GM18499 (cell line): ENCODE data around the gene TMEM182.

Experiments used
- ATAC-seq: cut with Tn5 transposase; IDR thresholded peaks from one replicate; pipeline ENCODE4 v1.9.1; 2021; ENCODE audit warnings: moderate number of reproducible peaks; ENCODE audit not compliant: insufficient read depth, unreplicated experiment

The TMEM182 gene

DNA sequence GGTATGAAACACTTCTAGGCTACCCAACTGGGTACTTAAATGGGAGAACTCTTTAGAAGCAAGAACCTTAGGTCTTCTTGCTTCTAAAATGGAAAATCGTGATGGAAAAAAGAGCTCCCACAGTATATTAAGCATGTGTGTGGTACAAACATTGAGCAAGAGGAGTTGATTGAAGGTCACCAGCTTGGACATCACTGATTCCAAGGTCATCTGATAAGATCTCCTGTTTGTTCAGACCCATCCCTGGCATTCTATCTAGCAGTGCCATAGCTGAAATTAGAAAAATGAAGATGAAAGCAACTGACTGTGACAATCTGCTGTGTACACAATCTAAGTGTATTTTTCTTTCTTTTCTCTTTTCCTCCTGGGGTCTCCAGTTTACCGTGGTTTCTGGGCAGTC lies 35.7 kb downstream of the TMEM182 start:
- ATAC-seq = no peak

DNA sequence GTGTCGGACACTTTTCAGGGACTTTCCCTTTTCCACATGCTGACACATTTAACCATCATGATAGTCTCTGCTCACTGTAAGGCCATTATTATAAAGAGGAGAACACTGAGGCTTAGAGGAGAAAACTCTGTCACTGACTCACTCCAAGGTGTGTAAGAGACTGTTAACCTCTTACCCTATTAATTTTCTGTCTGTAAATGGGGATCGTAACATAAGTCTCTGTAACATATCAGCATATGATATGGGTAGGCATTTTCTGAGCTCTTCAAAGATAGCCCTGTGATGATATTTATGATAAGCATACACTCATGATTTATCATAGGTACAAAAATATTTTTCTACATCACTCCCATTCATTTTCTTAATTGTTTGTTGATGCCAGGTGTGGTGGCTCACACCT lies 36.4 kb downstream of the TMEM182 start:
- ATAC-seq = no peak

DNA sequence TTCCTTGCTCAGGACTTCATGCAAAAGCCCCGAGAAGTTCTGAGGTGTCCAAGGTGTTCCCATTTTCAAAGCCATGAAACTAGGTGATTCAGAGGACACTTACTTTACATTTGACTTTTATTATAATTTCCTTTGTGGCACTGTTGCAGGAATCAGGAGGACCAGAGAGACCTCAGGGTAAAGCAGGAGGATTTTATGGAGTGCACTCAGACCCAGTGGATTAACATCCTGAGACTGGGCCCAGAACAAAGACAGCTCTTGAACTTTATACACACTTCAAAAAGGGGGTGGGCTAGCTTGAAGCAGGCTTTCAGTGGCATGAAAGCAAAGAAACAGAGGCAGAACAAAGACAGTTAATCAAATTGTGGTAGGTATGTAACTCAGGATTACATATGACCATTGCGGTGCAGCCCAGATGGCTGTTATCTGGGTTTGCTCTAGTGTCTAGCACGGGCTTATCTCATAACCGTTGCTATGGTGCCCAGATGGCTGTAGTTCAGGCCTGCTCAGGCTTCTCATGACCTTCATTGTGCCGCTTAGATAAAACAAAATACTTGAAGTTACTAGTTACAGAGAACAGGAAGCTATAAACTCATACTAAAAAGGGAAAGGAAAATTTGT lies 39.4 kb downstream of the TMEM182 start:
- no peak for ATAC-seq

DNA sequence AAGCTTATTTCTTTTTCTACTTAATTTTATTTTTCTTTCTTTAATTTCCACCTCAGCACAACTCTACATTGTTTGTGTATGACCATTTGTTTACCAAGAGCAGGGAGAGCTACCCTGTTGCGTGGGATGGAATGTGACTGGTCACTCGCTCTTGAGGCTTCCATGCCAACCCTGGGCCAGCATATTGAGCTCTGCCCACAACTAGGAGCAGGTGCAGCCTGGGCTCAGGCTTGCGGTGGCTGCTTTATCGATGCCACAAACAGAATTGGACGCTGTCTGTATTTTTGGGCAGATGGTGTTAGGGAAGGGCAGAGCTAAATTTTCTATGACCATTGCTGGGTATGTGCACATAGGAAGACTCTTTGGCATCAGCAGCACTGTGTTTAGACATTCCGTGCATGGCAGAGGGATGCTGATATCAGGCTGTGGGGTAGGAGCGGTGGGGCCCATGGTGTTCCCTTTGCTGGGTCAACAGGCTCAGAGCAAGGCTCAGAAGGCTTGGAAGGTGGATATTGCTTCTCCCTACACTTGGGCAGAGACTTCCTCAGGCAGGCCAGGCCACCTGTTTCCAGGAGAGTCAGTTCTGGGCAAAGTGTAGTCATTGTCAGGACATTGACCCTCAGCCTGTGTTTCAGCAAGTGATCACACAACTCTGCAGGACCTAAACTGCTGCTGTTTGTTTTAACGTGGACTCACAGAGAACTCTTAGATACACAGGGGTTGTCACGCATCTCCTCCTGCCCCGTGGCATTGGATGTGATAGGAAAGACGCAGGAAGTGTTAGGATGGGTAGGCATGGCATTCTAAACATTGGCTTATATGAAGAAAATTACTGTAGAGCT lies 40.2 kb downstream of the TMEM182 start:
- ATAC-seq = no peak

DNA sequence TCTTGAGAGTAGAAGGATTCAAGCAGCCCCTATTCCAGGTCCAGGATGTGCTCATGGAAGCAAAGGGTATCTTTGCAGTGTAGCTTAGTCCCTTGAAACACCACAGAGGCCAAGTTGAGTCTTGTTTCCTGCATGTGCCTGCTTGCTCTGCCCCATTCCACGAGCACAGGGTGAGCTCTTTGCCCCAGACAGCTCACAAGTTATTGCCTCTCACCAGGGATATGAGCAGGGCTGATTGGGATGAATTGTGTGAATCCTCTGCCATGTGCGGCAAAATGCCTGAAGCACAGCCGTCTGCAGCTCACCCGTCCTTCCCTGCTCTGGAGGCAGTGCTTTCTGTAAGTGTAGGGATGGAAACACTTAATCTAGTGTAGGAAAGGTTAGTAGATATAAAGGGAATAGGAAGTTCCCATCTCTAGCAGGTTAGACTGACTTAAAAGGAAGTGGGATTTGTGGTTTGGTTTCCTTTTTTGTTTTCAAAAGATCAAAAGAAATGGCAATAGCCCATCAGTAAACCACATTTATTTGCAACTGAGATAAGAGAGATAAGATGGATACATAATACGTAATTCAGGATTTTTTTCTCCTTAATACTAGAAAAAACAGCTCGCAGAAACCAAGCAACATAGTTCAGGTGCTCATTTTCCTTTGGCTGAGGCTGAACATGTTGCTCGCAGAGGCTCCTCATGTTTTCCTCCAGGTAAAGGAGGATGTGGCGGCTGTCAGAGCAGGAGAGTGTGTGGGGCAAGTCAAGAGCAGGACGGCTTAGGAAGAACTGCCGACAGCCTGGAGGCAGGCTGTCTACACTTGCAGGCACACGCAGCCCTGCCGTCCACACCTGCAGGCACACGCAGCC lies 41.4 kb downstream of the TMEM182 start:
- no peak for ATAC-seq

DNA sequence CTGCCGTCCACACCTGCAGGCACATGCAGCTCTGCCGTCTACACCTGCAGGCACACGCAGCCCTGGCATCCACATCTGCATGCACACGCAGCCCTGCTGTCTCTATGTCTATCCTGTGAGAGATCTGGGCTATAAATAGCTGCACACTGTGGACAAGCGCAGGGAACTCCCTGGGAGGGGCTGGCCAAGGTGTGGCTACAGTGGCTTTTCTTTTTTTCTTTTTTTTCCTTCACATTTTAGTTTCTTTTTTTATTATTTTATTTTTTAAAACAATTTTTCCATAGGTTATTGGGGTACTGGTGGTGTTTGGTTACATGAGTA lies 42.0 kb downstream of the TMEM182 start:
- ATAC-seq = no peak

DNA sequence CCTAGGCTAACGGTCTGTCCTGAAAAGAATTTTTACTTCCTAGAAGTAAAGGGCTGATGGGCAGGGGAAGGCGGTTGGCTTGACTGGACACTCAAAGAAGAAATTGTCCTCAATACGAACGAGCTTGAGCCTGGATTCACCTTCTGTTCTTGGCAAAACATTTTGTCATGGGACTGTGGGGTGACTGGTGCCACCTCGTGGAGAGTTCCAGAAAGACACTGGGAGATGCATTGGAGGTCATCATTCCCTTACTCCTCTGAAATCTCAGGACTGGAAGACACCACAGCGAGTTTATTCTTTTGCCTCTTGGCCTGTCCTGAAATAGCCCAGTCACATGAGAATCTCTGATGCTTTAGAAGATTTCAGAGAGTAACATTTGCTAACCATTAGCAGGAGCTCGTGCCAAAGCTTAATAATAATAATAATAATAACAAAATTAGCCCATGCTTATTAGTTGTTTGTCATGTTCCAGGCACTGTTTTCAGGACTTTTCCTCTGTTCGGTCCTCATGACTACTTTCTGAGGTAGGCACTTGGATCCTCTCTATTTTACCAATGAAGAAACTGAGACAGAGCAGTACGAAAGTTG lies 44.5 kb downstream of the TMEM182 start:
- ATAC-seq = peak; percentile 74

DNA sequence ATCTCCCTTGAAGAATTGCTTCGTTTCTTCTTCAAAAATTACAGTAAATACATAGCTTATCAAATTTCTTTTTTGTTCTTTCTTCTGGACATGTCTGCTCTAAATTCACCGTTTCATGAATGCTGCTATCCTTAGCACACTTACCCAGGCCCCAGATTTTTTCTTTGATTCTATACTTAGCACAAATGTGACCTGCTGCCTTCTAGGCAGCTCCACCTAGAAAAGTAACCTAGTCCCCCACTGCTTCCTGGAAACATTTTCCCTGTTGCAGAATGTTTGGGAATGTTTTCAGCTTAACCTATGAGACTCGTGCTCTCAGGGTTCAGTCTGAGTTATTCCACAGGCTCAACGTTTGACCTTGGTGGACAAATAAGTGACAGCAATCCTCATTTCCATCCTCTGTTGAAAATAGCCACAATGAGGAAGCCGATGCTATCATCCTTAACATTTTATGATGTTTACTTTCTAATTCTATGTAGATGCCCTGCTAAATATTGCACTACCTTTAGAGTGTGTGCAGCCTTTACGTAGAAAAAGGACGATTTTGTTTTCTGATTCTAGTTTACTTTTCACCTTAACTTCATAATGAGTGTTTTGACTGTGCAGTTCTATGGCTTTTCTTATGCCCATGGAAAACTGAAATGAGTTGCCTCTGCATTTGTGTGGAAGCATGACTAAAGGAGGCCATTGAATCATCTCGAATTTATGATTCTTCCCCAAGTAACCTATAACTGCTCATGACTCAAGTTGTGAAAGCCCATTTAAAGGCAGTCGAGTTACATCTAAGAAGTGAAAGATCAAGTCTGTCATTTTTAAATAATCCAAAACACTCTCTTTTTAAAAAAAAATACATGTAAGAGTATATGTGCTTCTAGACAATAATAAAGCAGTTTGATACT lies 47.7 kb downstream of the TMEM182 start:
- no peak for ATAC-seq

DNA sequence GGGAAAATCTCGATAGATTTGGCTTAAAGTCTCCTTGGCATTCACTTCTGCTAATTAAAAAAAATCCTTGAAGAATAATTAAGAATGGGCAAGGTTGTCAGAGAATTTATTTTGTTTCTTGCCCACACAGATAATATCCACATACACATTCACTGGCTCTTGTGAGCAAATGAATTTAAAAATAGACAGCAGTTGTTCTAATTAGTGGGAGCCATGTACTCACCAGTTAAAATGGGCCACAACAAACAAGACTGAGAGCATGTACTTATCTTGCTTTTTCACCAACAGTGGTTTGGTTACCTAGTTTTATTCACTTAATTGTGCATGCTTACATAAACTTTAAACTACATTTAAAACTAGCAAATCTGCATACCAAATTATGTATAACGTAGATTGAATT lies 53.5 kb downstream of the TMEM182 start:
- no peak for ATAC-seq

DNA sequence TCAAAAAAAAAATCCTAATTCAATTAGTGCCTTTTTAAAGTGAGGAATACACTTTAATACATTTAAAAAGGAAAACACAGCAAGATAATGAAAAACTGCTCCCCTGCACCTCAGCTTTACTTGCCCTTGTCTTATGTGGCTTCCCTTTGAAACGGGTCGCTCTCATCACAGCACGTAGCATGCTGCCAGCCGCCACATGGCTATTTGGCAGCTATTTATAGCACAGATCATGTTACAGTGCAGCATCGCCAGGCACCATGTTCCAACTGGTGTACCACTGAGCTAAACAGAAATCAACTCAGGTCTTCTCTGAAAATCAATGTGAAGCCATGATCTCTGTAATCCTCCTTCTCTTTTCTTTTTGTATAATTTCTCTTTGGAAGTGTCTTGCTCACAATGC lies 65.1 kb downstream of the TMEM182 start:
- no peak for ATAC-seq

DNA sequence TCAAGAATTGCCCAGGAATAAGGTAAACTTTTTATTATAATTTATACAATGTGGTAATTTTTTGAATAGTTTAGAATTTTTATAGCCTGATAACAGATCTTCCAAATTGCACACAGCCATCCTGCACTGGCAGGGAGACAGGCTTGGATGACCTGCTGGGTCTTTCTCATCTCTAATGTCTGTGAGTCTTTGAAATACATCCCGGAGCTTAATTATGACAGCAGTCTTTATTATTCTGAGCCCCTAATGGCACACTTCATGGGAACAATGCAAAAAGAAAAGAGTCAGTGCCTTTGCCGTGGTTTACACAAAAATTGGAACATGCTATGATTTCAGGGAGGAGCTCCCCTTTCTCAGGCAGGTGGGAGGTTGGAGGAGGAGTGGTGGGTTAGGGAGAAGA lies 71.0 kb downstream of the TMEM182 start:
- no peak for ATAC-seq

DNA sequence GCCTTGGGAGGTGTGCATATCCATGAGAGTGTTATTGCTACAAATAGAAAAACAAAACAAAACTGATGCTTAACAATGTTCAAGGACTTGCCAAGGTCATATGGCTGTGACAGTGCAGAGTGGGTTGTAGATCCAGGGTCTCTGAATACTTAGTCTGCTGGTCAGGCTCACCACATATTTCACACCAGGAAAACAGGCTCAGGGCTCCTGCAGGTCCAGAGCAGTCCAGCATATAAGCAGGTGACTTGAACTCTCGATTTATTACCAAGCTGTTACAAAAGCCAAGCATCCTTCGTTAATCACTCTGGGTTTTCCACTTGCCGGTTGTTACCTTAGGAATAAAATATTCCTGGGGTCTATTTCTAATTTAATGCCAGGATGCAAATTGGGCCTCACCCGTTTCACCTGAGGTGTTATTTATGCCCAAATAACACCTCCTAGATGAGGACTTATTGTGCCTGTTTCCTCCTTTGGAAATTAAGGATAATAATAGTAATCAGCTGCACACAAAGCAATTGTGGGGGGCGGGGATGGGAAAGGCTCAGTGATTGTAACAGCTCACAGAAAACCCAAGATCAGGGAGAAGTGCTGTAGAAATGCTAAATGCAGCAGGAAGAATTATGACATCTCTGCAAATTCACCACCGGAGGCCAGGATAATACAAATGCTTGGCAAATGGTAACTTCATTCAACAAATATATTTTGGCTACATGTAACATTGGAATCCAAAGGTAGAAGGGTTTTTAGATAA lies 72.9 kb downstream of the TMEM182 start:
- ATAC-seq = no peak

DNA sequence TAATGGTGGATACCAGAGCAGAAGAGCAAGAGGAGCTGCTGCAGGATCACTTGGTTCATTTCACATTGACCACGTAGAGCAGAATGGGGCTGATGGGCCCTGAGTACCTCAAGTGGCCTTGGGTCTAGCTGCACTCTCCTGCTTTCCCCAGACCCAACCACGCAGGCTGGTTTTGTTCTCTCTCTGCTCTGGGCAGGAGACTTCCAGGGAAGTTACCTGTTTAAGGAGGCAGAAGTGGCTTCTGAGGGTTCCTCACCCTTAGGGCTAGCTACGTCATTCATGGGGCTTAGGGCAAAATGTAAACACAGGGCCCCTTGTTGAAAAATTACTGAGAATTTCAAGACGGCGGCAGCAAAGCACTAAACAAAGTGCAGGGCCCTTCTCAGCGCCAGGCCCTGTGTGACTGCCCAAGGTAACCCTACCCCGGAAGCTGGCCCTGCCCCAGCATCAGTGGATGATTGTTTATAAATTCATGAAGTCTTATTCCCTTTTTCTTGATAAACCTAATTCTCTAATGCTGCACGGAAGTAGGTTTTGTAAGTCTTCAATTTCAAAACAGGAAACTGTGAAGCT lies 75.9 kb downstream of the TMEM182 start:
- no peak for ATAC-seq

DNA sequence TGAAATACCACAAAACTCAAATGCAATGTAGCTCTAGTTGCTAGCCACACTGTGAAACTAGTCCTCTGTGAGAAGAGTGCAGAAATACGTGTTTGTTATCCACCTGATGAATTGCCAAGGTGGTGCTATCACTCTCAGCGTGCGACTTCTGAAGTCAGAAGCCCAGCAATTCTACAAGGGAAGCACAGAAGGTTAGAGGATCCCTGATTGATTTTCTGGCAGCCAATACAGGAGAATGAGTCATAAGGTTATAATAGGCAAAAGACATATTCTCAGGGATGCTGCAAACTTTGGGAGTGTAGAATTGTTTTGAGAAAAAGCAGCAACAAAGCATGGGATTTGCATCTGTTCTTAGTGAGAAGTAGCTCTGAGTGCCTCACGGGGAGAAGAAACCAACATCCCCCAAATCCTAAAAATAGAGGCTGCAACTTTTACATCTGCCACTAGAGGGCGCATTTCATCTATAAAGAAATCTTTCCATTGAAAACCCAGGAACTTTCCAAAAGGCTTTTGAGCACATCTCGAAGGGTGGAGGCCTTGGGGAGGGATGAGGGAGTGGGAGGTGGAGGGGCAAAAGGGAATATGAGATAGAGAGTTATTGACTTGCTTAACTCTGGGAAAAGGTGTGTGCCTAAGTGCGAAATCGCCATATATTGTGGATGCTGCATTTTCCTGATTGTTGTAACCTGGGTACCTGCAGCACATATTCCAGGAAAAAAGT lies 78.0 kb downstream of the TMEM182 start:
- no peak for ATAC-seq

DNA sequence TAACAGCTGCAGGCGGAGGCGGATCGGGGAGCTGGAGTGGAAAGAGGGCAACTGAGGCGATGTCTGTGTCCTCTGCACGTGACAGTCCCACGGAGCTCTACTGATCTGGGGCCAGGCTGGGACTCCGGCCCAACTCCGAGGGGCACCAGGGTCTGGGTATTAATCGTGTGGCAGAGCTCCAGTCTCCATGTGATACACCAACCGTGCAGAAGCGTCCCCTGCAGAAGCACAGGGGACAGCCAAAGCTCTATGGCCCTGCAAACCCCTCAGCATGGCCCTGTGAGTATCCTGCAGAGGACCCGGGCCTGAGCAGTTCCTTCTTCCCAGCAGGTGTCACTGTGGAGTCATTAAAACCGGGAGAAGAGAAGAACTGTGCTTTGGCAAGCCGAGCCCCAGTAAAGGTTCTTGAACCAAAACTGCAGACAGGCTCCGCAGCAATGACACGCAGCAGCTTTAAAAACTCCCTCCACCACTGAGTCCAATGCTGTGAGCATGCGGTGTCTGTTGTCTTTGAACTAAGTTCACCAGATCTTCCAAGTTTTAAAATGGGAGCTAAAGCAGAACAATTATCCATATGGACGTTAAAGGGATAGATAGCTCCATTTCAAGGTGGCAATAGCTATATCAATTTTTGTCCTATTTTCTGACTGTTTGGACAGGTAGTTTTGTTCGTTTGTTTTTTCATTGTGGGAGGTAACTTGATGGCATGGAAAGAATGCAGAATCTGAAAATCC lies 79.4 kb downstream of the TMEM182 start:
- no peak for ATAC-seq

DNA sequence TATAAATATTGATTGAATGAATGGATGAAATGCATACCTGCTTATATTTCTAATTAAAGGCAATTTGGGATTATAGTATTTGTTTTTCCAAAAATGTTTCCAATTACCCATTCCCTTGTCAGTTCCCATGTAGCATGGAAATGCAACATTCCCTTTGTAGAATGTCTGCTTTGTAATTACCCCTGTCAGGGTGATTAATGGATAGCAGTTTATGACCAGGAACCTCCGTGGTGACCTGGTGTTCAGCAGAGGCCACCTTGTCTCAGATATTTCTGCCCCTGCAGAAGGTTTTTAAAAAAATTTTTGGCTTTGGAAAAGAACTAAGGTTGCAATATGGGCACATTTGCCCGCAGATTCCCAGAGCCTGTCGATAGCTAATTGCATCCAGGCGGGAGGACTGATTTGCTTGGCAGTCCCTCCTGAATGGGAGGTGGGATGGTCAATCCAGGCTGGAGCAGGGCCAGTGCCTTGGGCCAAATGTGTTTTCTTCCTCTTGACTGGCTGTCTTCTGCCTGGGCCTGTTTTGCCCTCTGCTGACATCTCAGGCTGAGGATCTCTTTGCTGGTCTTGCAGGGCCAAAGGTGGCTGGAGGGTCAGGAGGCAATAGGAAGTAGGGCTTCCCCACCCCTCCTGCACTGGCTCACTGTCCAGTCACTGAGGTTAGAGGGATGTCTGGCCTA lies 82.1 kb downstream of the TMEM182 start:
- no peak for ATAC-seq

DNA sequence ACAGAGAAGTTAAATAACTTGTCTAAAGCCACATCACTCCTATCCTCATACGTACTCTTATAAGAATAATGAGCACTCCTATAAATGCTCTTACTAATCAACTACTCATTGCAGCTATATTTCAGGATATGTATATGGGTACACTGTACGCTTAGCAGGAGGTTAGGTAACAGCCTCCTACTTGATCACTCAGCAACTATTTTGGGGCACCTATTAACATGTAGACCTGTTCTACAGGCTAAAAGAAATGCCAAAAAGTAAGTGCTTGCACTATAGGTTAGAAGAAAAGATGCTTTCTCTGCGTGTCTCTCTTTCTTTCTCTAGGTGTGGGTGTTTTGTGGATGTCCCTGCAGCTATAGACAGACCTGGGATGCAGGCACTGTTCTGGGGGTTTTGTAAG lies 83.1 kb downstream of the TMEM182 start:
- ATAC-seq = no peak
